ENCODE data around the gene STUM. TPM values are rescaled to one million over a fixed set of nuclear protein-coding genes. Genes with fewer than 3 reads are reported as not detected.
A peak's percentile ranks its signal among the peaks of the same experiment; 100 is the strongest.

Gene STUM
- total and polyA plus RNA-seq, 2 of the 8 experiments (the other 6 are each of a cell fraction or from before 2014, with no cell fraction given), result 0.76 to 1.2 TPM

- peaks cover 0 to 7% (median 4%) of the 10 kb centered on the region in 4 experiments; a peak in 5 of 7 replicates for H3K4me1 ChIP-seq (replicated peaks in 1 of 4; ENCODE audit: control insufficient read depth in 3 of 4, insufficient read depth in 4 of 4, low read length in 3 of 4)
- H3K23ac ChIP-seq (ENCODE audit: insufficient read length), result no peak overlapping the region
- H2AK5ac ChIP-seq (ENCODE audit: low read depth, low read length), result peak overlapping the region; percentile 60; the same call in 1 of the 2 replicates
- no peak overlapping the region for H3K4me3 ChIP-seq (ENCODE audit: extremely low read depth in 1 of 4, insufficient read depth in 2 of 4, low read depth in 3 of 4, low read length in 4 of 4)
- H2BK20ac ChIP-seq (ENCODE audit: low read length), result no peak overlapping the region
- H3K9ac ChIP-seq (replicated peaks in 1 of 4; ENCODE audit: extremely low read depth in 1 of 4, low read depth in 3 of 4, low read length in 3 of 4), result no peak overlapping the region
- TF ChIP-seq HDAC2 (IDR thresholded peaks at IDR 0.05; ENCODE audit: borderline replicate concordance in 1 of 2, low read depth in 2 of 2, low read length in 2 of 2) (no peak), TAF1 (IDR thresholded peaks at IDR 0.05; ENCODE audit: low read depth, low read length) (no peak), RBBP5 (IDR thresholded peaks at IDR 0.05; ENCODE audit: borderline replicate concordance, low read depth, low read length) (no peak), GABPA (IDR thresholded peaks at IDR 0.05; ENCODE audit: borderline replicate concordance, insufficient read depth, low read length) (no peak), HDAC6 (IDR thresholded peaks at IDR 0.05; ENCODE audit: low read depth, low read length) (no peak), BACH1 (IDR thresholded peaks at IDR 0.05; ENCODE audit: low read length) (no peak)
- TF ChIP-seq, protein P1, sequence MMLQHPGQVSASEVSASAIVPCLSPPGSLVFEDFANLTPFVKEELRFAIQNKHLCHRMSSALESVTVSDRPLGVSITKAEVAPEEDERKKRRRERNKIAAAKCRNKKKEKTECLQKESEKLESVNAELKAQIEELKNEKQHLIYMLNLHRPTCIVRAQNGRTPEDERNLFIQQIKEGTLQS (IDR thresholded peaks at IDR 0.05; ENCODE audit: insufficient read depth, low read depth, low read length), result no peak
- TF ChIP-seq, protein P2, sequence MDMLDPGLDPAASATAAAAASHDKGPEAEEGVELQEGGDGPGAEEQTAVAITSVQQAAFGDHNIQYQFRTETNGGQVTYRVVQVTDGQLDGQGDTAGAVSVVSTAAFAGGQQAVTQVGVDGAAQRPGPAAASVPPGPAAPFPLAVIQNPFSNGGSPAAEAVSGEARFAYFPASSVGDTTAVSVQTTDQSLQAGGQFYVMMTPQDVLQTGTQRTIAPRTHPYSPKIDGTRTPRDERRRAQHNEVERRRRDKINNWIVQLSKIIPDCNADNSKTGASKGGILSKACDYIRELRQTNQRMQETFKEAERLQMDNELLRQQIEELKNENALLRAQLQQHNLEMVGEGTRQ (IDR thresholded peaks at IDR 0.05; ENCODE audit: low read length), result no peak
- 89% methylated on average over 22 of the region's 22 CpGs; no CpG with 5 or more reads in 1 of the 2 experiments for WGBS, 2 experiments (ENCODE audit: extremely low coverage in 1 of 2, insufficient coverage in 1 of 2, insufficient read length in 1 of 2, insufficient replicate concordance in 2 of 2, low coverage in 1 of 2, low lambda C conversion rate in 2 of 2, missing lambda C conversion rate in 1 of 2)
- no peaks in the 10 kb centered on the region for H4K20me1 ChIP-seq (replicated peaks in 1 of 2; ENCODE audit: control insufficient read depth in 1 of 2, insufficient read depth in 2 of 2, low read length in 2 of 2)
- DNase-seq (ENCODE audit: low read depth in 1 of 2, low spot score in 2 of 2) (no peak), FAIRE-seq (peak; percentile 50)
- no peak overlapping the region for H4K8ac ChIP-seq (ENCODE audit: extremely low read depth, insufficient read depth, low read length)
- peak overlapping the region; percentile 37 for H4K91ac ChIP-seq (replicated peaks; ENCODE audit: insufficient read length, low read length)
- 0 out of 2 replicates have a peak overlapping the region, but pooled peaks have one; percentile 27 for H2BK12ac ChIP-seq (ENCODE audit: low read depth, low read length)
- no peak overlapping the region for H2BK15ac ChIP-seq (ENCODE audit: low read length)
- peak overlapping the region; percentile 33 for H3K4ac ChIP-seq (replicated peaks; ENCODE audit: insufficient read length, low read depth, low read length)
- no peaks in the 10 kb centered on the region for H3K36me3 ChIP-seq (ENCODE audit: control insufficient read depth in 2 of 4, insufficient read depth in 4 of 4, low read length in 3 of 4)
- H4K5ac ChIP-seq (ENCODE audit: insufficient read length, low read depth, low read length), result no peak overlapping the region
- peaks cover 2% of the 10 kb centered on the region; the same call in 1 of the 2 replicates for H3K23me2 ChIP-seq (ENCODE audit: low read depth, low read length)
- no peak overlapping the region for H3K56ac ChIP-seq (replicated peaks; ENCODE audit: insufficient read length, low read depth, low read length)
- no peaks in the 10 kb centered on the region for H3K27me3 ChIP-seq (replicated peaks in 1 of 4; ENCODE audit: control insufficient read depth in 3 of 4, extremely low read depth in 1 of 4, insufficient read depth in 3 of 4, low read length in 3 of 4)
- ChIA-PET POLR2A (ENCODE audit: partially characterized antibody) (interaction anchor here (0.7 to 1.0 kb wide), 3 partner anchors 13 to 227 kb away, joined by 3 read pairs; partner anchors contain the start of gene PARP1), CTCF (ENCODE audit: partially characterized antibody) (interaction anchor here (0.6 to 14.1 kb wide), 36 partner anchors 9 to 266 kb away, joined by 3 to 184 read pairs (median 5); no protein-coding TSS in a partner anchor)
- no peak overlapping the region for H2BK120ac ChIP-seq (replicated peaks; ENCODE audit: low read depth, low read length)
- H3K9me3 ChIP-seq (ENCODE audit: insufficient read depth in 2 of 2, low read depth in 1 of 2, low read length in 1 of 2), result no peaks in the 10 kb centered on the region
- H3K18ac ChIP-seq (ENCODE audit: extremely low read depth, low read length), result no peak overlapping the region
- no peak overlapping the region for H3K4me2 ChIP-seq (ENCODE audit: insufficient read depth in 1 of 2, low read depth in 2 of 2, low read length in 2 of 2)
- no peak overlapping the region for H2BK5ac ChIP-seq (ENCODE audit: low read depth, low read length)
- H3K79me1 ChIP-seq (ENCODE audit: low read depth, low read length), result no peaks in the 10 kb centered on the region
- H3K14ac ChIP-seq (ENCODE audit: insufficient read length), result no peak overlapping the region
- no peaks in the 10 kb centered on the region for H3K79me2 ChIP-seq (ENCODE audit: control insufficient read depth in 1 of 2, insufficient read depth in 2 of 2, low read length in 2 of 2)
- no peak overlapping the region for H2AFZ ChIP-seq (ENCODE audit: low read length)
- no peak overlapping the region for H3K27ac ChIP-seq (ENCODE audit: low read depth, low read length)
Measured at GRCh38 chr1:226634611-226635246, 86.2 kb downstream of the STUM start.

Data from H1 (cell line).